Ishikawa (cell line): ENCODE data around the gene ICOS.

Source experiments
- CEBPB ChIP-seq: IDR thresholded peaks from 2 replicates; pipeline ENCODE4 v1.6.1; 2012
- EGR1 ChIP-seq: IDR thresholded peaks from 2 replicates; pipeline ENCODE4 v1.6.1; 2012
- EP300 ChIP-seq: IDR thresholded peaks from 2 replicates; pipeline ENCODE4 v1.6.1; 2012; ENCODE audit warnings: borderline replicate concordance
- FOXM1 ChIP-seq: IDR thresholded peaks from 2 replicates; pipeline ENCODE4 v1.6.1; 2012; ENCODE audit warnings: low read depth, borderline replicate concordance
- NFIC ChIP-seq: IDR thresholded peaks from 2 replicates; pipeline ENCODE4 v1.6.1; 2012
- RAD21 ChIP-seq: IDR thresholded peaks from 2 replicates; pipeline ENCODE4 v1.6.1; 2012; ENCODE audit warnings: low read depth
- REST ChIP-seq: IDR thresholded peaks from 2 replicates; pipeline ENCODE4 v1.6.1; 2012; ENCODE audit warnings: low read depth, mild to moderate bottlenecking
- TAF1 ChIP-seq: IDR thresholded peaks from 2 replicates; pipeline ENCODE4 v1.6.1; 2012; ENCODE audit warnings: low read depth, mild to moderate bottlenecking
- TCF12 ChIP-seq: IDR thresholded peaks from 2 replicates; pipeline ENCODE4 v1.6.1; 2012; ENCODE audit warnings: low read depth
- YY1 ChIP-seq: IDR thresholded peaks from 2 replicates; pipeline ENCODE4 v1.6.1; 2012; ENCODE audit warnings: low read depth
- TF ChIP-seq, protein P1 (sequence below): IDR thresholded peaks from 2 replicates; pipeline ENCODE4 v1.6.1; 2012

- TF ChIP-seq NFIC (no peak), EP300 (no peak), REST (no peak), CEBPB (no peak), FOXM1 (no peak), RAD21 (no peak), TAF1 (no peak), TCF12 (no peak), EGR1 (no peak), YY1 (no peak)
- TF ChIP-seq, protein P1, sequence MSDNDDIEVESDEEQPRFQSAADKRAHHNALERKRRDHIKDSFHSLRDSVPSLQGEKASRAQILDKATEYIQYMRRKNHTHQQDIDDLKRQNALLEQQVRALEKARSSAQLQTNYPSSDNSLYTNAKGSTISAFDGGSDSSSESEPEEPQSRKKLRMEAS = no peak
These were observed 66.9 kb downstream of the ICOS start for GRCh38 chr2:204003276-204003990.
